NCI-H1694 (cell line): ENCODE measurements around the gene IRF1.

Experiments
- DNase-seq: peaks from one replicate; lab custom pipeline; 2025; lab: John Stamatoyannopoulos, UW

The IRF1 gene

GRCh38 chr5:132474131-132474723 lies 16.3 kb downstream of the IRF1 start:
- DNase-seq, result no peak

GRCh38 chr5:132473668-132474067 lies 16.9 kb downstream of the IRF1 start:
- no peak for DNase-seq

GRCh38 chr5:132473019-132473531 lies 17.5 kb downstream of the IRF1 start:
- no peak for DNase-seq

- DNase-seq, result no peak
Measured at GRCh38 chr5:132472431-132472830, 18.1 kb downstream of the IRF1 start.

- no peak for DNase-seq
Measured at GRCh38 chr5:132471944-132472343, 18.6 kb downstream of the IRF1 start.

- no peak for DNase-seq
Measured at GRCh38 chr5:132471151-132471907, 19.2 kb downstream of the IRF1 start.

GRCh38 chr5:132470596-132470995 lies 20.0 kb downstream of the IRF1 start:
- no peak for DNase-seq

GRCh38 chr5:132470010-132470392 lies 20.6 kb downstream of the IRF1 start:
- no peak for DNase-seq

- DNase-seq, result no peak
Measured at GRCh38 chr5:132469380-132470009, 21.1 kb downstream of the IRF1 start.

GRCh38 chr5:132468656-132469379 lies 21.8 kb downstream of the IRF1 start:
- DNase-seq, result no peak

- no peak for DNase-seq
Measured at GRCh38 chr5:132467287-132467984, 23.1 kb downstream of the IRF1 start.

- DNase-seq, result no peak
Measured at GRCh38 chr5:132466433-132467286, 23.9 kb downstream of the IRF1 start.

- no peak for DNase-seq
Measured at GRCh38 chr5:132465059-132465707, 25.4 kb downstream of the IRF1 start.

GRCh38 chr5:132464156-132464939 lies 26.2 kb downstream of the IRF1 start:
- peak; percentile 65 for DNase-seq

GRCh38 chr5:132463811-132464155 lies 26.8 kb downstream of the IRF1 start:
- no peak for DNase-seq

GRCh38 chr5:132462856-132463745 lies 27.5 kb downstream of the IRF1 start:
- no peak for DNase-seq

GRCh38 chr5:132462333-132462732 lies 28.2 kb downstream of the IRF1 start:
- no peak for DNase-seq

GRCh38 chr5:132461569-132462070 lies 29.0 kb downstream of the IRF1 start:
- no peak for DNase-seq
